Activated CD8-positive, alpha-beta memory T cell treated with anti-CD3 and anti-CD28 coated beads for 36 hours (primary cell): ENCODE measurements around the gene TMEFF1. TPM values are rescaled to one million over a fixed set of nuclear protein-coding genes. Genes with fewer than 3 reads are reported as not detected.

ENCODE experiments used
- total RNA-seq, 2 experiments: library from RNA; stranded (reverse); gene quantifications; one replicate each; pipeline ENCODE4 v1.2.3, GENCODE V29; 2021

TMEFF1 gene
- total RNA-seq, 2 experiments from 2014 or later, result 0.19 to 0.36 TPM

Other genes starting within 250 kb of the TMEFF1 start
- 10 to 100 TPM; 35.0 to 35.3 TPM for gene TEX10, start 120.2 kb upstream of the TMEFF1 start, total RNA-seq
- 10 to 100 TPM; 19.9 to 21.5 TPM for gene MSANTD3, start 46.0 kb upstream of the TMEFF1 start, total RNA-seq
- under 1 TPM; 0.17 to 0.21 TPM for gene CAVIN4, start 104.9 kb downstream of the TMEFF1 start, total RNA-seq